ENCODE results near the gene OR5C1.
"Not testable (repeated sequence)": the region's sequence is repeated elsewhere in the genome, so short reads cannot be mapped to it uniquely, and the experiment has no call there.

Gene OR5C1

DNA sequence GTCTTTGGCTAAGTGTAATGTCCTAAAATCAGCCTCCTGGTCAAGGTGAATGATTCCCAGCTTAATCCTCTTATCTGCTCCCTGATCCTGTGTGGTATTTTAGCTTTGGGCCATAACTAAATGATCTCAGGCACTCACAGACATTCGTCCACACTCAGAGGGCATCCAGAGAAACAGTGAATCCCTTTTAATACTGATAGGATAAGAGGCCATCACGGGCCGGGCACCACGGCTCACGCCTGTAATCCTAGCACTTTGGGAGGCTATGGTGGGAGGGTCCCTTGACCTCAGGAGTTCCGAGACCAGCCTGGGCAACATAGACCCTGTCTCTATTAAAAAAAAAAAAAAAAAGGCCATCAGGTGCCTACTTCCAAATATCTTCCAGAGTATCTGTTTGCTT is 33.3 kb downstream of the OR5C1 start:
- no peaks in the 10 kb centered on the region for H4K20me1 ChIP-seq (ENCODE audit: insufficient read depth, low read length)
- DNase-seq: no peak
- H3K27ac ChIP-seq (ENCODE audit: low read length): no peak overlapping the region

DNA sequence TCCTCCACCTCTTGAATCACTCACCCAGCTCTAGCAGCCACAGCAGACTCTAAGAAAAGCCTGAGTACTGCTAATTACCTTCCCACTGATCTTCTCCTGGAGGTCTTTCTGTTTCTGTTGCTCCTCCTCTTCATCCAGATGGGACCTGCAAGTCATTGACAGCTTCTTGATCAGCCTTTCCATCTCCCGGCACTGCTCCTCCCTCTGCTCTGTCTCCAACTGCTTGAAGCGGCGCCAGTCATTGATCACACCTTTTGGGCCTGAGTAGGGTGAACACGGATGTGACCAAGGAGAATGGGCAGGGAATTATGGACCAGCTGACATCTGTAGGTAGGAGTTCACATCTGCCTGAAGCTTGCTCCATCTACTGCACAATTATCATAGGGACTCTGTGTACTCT is 34.2 kb downstream of the OR5C1 start:
- no peak for DNase-seq
- H3K4me1 ChIP-seq (ENCODE audit: low read length): peaks cover 5% of the 10 kb centered on the region; the same call in 1 of the 2 replicates
- TF ChIP-seq, protein P1, sequence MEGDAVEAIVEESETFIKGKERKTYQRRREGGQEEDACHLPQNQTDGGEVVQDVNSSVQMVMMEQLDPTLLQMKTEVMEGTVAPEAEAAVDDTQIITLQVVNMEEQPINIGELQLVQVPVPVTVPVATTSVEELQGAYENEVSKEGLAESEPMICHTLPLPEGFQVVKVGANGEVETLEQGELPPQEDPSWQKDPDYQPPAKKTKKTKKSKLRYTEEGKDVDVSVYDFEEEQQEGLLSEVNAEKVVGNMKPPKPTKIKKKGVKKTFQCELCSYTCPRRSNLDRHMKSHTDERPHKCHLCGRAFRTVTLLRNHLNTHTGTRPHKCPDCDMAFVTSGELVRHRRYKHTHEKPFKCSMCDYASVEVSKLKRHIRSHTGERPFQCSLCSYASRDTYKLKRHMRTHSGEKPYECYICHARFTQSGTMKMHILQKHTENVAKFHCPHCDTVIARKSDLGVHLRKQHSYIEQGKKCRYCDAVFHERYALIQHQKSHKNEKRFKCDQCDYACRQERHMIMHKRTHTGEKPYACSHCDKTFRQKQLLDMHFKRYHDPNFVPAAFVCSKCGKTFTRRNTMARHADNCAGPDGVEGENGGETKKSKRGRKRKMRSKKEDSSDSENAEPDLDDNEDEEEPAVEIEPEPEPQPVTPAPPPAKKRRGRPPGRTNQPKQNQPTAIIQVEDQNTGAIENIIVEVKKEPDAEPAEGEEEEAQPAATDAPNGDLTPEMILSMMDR (IDR thresholded peaks at IDR 0.05; ENCODE audit: low read length): no peak
- TF ChIP-seq EZH2 (optimal IDR thresholded peaks at IDR 0.05; ENCODE audit: low read depth, low read length) (no peak), EZH2phosphoT487 (IDR thresholded peaks at IDR 0.05; ENCODE audit: low read length) (no peak)
- no peaks in the 10 kb centered on the region for H4K20me1 ChIP-seq (ENCODE audit: insufficient read depth, low read length)
- no peak overlapping the region for H3K27ac ChIP-seq (ENCODE audit: low read length)
- H2AFZ ChIP-seq (ENCODE audit: low read length): no peak overlapping the region
- no peak overlapping the region for H3K9ac ChIP-seq (ENCODE audit: low read length)
- H3K79me2 ChIP-seq (ENCODE audit: low read length): peaks cover 44% of the 10 kb centered on the region
- H3K9me3 ChIP-seq (replicated peaks; ENCODE audit: insufficient read depth, low read length): no peaks in the 10 kb centered on the region
- no peaks in the 10 kb centered on the region for H3K27me3 ChIP-seq (replicated peaks; ENCODE audit: insufficient read depth, low read length)
- H3K36me3 ChIP-seq (replicated peaks; ENCODE audit: insufficient read depth, low read length): 0 out of 2 replicates have a peak, but pooled peaks cover 10% of the 10 kb centered on the region
- no peak overlapping the region for H3K4me3 ChIP-seq (ENCODE audit: low read length)
- H3F3A ChIP-seq (ENCODE audit: insufficient read depth, low read length): no peaks in the 10 kb centered on the region
- H3K4me2 ChIP-seq (ENCODE audit: low read depth, low read length): no peak overlapping the region
- no peaks in the 10 kb centered on the region for H3K9me2 ChIP-seq (replicated peaks; ENCODE audit: insufficient read depth, low read length)

More for the DNA sequence above, 33.3 kb downstream of the OR5C1 start:
- H3K9ac ChIP-seq (ENCODE audit: low read length): no peak overlapping the region
- no peaks in the 10 kb centered on the region for H3K9me3 ChIP-seq (replicated peaks; ENCODE audit: insufficient read depth, low read length)
- H3K4me1 ChIP-seq (ENCODE audit: low read length): peaks cover 2% of the 10 kb centered on the region; the same call in 1 of the 2 replicates
- 0 out of 2 replicates have a peak, but pooled peaks cover 10% of the 10 kb centered on the region for H3K36me3 ChIP-seq (replicated peaks; ENCODE audit: insufficient read depth, low read length)
- H3K4me3 ChIP-seq (ENCODE audit: low read length): no peak overlapping the region
- no peaks in the 10 kb centered on the region for H3F3A ChIP-seq (ENCODE audit: insufficient read depth, low read length)
- H3K79me2 ChIP-seq (ENCODE audit: low read length): peaks cover 36% of the 10 kb centered on the region
- no peaks in the 10 kb centered on the region for H3K9me2 ChIP-seq (replicated peaks; ENCODE audit: insufficient read depth, low read length)
- H3K27me3 ChIP-seq (replicated peaks; ENCODE audit: insufficient read depth, low read length): no peaks in the 10 kb centered on the region
- TF ChIP-seq EZH2phosphoT487 (IDR thresholded peaks at IDR 0.05; ENCODE audit: low read length) (no peak), EZH2 (optimal IDR thresholded peaks at IDR 0.05; ENCODE audit: low read depth, low read length) (no peak)
- TF ChIP-seq, protein P1 (IDR thresholded peaks at IDR 0.05; ENCODE audit: low read length): no peak
- H2AFZ ChIP-seq (ENCODE audit: low read length): no peak overlapping the region
- H3K4me2 ChIP-seq (ENCODE audit: low read depth, low read length): no peak overlapping the region

DNA sequence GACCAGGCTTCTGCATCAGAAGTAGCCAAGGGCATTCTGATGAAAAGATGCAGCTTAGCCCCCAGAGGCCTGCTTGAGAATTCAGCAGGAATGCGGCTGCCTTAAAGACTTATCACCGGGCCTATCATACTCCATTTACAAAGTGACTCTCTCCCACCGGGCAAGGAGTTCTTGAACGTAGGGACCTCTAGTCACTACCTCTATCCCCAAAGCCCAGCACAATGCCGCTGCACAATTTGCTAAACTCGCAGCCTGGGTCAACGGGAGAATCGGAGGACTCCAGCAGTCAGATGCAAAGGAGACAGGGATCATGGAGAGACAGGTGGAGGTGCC is 39.0 kb downstream of the OR5C1 start:
- no peak for TF ChIP-seq EZH2phosphoT487 (IDR thresholded peaks at IDR 0.05; ENCODE audit: low read length)
- TF ChIP-seq, protein P1 (IDR thresholded peaks at IDR 0.05; ENCODE audit: low read length): no peak
- Histone ChIP-seq H3K27ac (ENCODE audit: low read length) (no peak overlapping the region), H3K79me2 (ENCODE audit: low read length) (peaks cover 49% of the 10 kb centered on the region), H3K27me3 (replicated peaks; ENCODE audit: insufficient read depth, low read length) (no peaks in the 10 kb centered on the region), H3K4me2 (ENCODE audit: low read depth, low read length) (peak overlapping the region; percentile 63), H3K36me3 (replicated peaks; ENCODE audit: insufficient read depth, low read length) (0 out of 2 replicates have a peak, but pooled peaks cover 10% of the 10 kb centered on the region), H2AFZ (ENCODE audit: low read length) (peak overlapping the region; percentile 98), H4K20me1 (ENCODE audit: insufficient read depth, low read length) (no peaks in the 10 kb centered on the region), H3K9me3 (replicated peaks; ENCODE audit: insufficient read depth, low read length) (no peaks in the 10 kb centered on the region), H3F3A (ENCODE audit: insufficient read depth, low read length) (no peaks in the 10 kb centered on the region), H3K4me3 (ENCODE audit: low read length) (peak overlapping the region; percentile 98), H3K9me2 (replicated peaks; ENCODE audit: insufficient read depth, low read length) (no peaks in the 10 kb centered on the region), H3K9ac (ENCODE audit: low read length) (peak overlapping the region; percentile 93), H3K4me1 (ENCODE audit: low read length) (peaks cover 5% of the 10 kb centered on the region; the same call in 1 of the 2 replicates)
- DNase-seq: no peak

DNA sequence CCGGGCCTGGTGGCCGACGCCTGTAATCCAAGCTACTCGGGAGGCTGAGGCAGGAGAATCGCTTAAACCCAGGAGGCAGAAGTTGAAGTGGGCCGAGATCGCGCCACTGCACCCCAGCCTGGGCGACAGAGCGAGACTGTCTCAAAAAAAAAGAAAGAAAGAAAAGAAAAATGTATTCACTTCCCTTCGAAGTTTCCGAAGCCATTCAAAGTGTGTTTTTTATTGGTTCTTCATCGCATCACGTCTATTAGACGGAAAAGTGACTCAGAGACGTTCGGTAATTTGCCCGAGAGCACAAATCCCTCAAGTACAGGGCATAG is 40.2 kb downstream of the OR5C1 start:
- peak overlapping the region; percentile 78; the same call in 1 of the 2 replicates for H3K27ac ChIP-seq (ENCODE audit: low read length)
- not testable (repeated sequence) for H3K9me3 ChIP-seq (replicated peaks; ENCODE audit: insufficient read depth, low read length); H3F3A ChIP-seq (ENCODE audit: insufficient read depth, low read length); H3K4me1 ChIP-seq (ENCODE audit: low read length); H3K9me2 ChIP-seq (replicated peaks; ENCODE audit: insufficient read depth, low read length); H3K27me3 ChIP-seq (replicated peaks; ENCODE audit: insufficient read depth, low read length); H4K20me1 ChIP-seq (ENCODE audit: insufficient read depth, low read length); DNase-seq
- peak overlapping the region; percentile 93 for H3K9ac ChIP-seq (ENCODE audit: low read length)
- peaks cover 43% of the 10 kb centered on the region for H3K79me2 ChIP-seq (ENCODE audit: low read length)
- peak overlapping the region; percentile 52 for H3K4me2 ChIP-seq (ENCODE audit: low read depth, low read length)
- H2AFZ ChIP-seq (ENCODE audit: low read length): peak overlapping the region; percentile 98
- H3K4me3 ChIP-seq (ENCODE audit: low read length): peak overlapping the region; percentile 98
- 0 out of 2 replicates have a peak, but pooled peaks cover 10% of the 10 kb centered on the region for H3K36me3 ChIP-seq (replicated peaks; ENCODE audit: insufficient read depth, low read length)

Measured in MM.1S (cell line).